Colonic mucosa (tissue), 4 donors: Measurements from ENCODE around the gene IGF1. TPM values are rescaled to one million over a fixed set of nuclear protein-coding genes. Genes with fewer than 3 reads are reported as not detected.

Source experiments
- DNase-seq: peaks from one replicate; pipeline ENCODE4 v3.0.0-alpha.2; 2020
- H3K27ac ChIP-seq: fragments of 200-600 bp; one replicate; pipeline ENCODE4 v1.8.0; 2021
- H3K27me3 ChIP-seq: fragments of 200-600 bp; one replicate; pipeline ENCODE4 v1.8.0; 2021
- H3K36me3 ChIP-seq: fragments of 200-600 bp; one replicate; pipeline ENCODE4 v1.8.0; 2021
- H3K4me1 ChIP-seq: fragments of 200-600 bp; one replicate; pipeline ENCODE4 v1.8.0; 2021; ENCODE audit warnings: mild to moderate bottlenecking
- H3K4me3 ChIP-seq: fragments of 200-600 bp; one replicate; pipeline ENCODE4 v1.8.0; 2021
- H3K9ac ChIP-seq, 2 donors: one replicate each; pipeline ENCODE4 v1.7.0; 2013; ENCODE audit warnings: control low read depth in 2 of 2, low read depth in 2 of 2, low read length in 2 of 2
- H3K9me3 ChIP-seq: fragments of 200-600 bp; one replicate; pipeline ENCODE4 v1.8.0; 2021
- intact Hi-C: fragments of 100-400 bp; cut with DNase I; formaldehyde crosslinking; loops from one replicate; pipeline ENCODE4 v1.14.1; 2022
- total RNA-seq, 2 donors: library from RNA; stranded (reverse); fragmentation: NEBNext Ultra II Directional in 1 of 2; extraction: Animal tissue kit (Norgen Biotek cat#: 25700) in 1 of 2; gene quantifications; one replicate each; pipeline ENCODE4 v1.2.1, GENCODE V29; 2021
- TF ChIP-seq, protein P1 (sequence below): fragments of 200-600 bp; IDR thresholded peaks from one replicate; pipeline ENCODE4 v1.8.0; 2022; ENCODE audit warnings: antibody characterized with exemption, mild to moderate bottlenecking
- donor health status: healthy.
- donor health status: DM: no; HTN: no; CAD: no.
- donor health status: DM: no; HTN: no; CAD: no.

IGF1 gene
- total RNA-seq, 2 donors from 2014 or later: 1.6 to 3.2 TPM

GRCh38 chr12:102462795-102463465 is 17.4 kb downstream of the IGF1 start:
- H3K36me3 ChIP-seq: no peaks in the 10 kb centered on the region
- no peak overlapping the region for H3K4me3 ChIP-seq
- no peak overlapping the region for H3K9ac ChIP-seq
- TF ChIP-seq, protein P1, sequence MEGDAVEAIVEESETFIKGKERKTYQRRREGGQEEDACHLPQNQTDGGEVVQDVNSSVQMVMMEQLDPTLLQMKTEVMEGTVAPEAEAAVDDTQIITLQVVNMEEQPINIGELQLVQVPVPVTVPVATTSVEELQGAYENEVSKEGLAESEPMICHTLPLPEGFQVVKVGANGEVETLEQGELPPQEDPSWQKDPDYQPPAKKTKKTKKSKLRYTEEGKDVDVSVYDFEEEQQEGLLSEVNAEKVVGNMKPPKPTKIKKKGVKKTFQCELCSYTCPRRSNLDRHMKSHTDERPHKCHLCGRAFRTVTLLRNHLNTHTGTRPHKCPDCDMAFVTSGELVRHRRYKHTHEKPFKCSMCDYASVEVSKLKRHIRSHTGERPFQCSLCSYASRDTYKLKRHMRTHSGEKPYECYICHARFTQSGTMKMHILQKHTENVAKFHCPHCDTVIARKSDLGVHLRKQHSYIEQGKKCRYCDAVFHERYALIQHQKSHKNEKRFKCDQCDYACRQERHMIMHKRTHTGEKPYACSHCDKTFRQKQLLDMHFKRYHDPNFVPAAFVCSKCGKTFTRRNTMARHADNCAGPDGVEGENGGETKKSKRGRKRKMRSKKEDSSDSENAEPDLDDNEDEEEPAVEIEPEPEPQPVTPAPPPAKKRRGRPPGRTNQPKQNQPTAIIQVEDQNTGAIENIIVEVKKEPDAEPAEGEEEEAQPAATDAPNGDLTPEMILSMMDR: no peak
- DNase-seq: no peak
- H3K27me3 ChIP-seq: no peaks in the 10 kb centered on the region
- H3K9me3 ChIP-seq: no peaks in the 10 kb centered on the region
- H3K27ac ChIP-seq: no peak overlapping the region
- intact Hi-C loops: no loop called here
- no peaks in the 10 kb centered on the region for H3K4me1 ChIP-seq

GRCh38 chr12:102462386-102462785 is 18.0 kb downstream of the IGF1 start:
- H3K27me3 ChIP-seq: no peaks in the 10 kb centered on the region
- H3K9me3 ChIP-seq: no peaks in the 10 kb centered on the region
- no peaks in the 10 kb centered on the region for H3K36me3 ChIP-seq
- no peak for DNase-seq
- no peak overlapping the region for H3K9ac ChIP-seq
- H3K4me1 ChIP-seq: no peaks in the 10 kb centered on the region
- TF ChIP-seq, protein P1: no peak
- intact Hi-C loops: no loop called here
- H3K27ac ChIP-seq: no peak overlapping the region
- H3K4me3 ChIP-seq: no peak overlapping the region

DNA sequence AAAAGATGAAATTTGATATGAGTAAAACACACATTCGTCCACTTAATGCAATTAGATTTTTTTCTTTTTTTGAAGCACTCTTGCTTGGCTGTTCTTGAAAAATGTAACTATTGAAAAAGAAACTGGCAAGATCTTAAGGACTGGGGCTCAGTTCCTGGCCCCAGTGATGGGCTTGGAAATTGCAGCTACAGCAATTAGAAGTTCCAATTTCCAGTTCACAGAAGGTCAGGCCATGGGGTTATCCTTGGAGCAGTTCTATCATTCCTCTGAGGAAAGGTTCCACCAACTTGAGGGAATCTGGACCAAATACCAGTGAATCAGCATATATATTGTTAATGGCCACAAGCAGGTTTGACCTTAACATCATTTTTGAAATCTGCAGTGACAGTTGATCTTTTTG is 18.9 kb downstream of the IGF1 start:
- Histone ChIP-seq H3K9me3 (no peaks in the 10 kb centered on the region), H3K4me3 (no peak overlapping the region), H3K4me1 (no peaks in the 10 kb centered on the region), H3K27me3 (no peaks in the 10 kb centered on the region), H3K27ac (no peak overlapping the region), H3K9ac (no peak overlapping the region), H3K36me3 (no peaks in the 10 kb centered on the region)
- TF ChIP-seq, protein P1: no peak
- intact Hi-C loops: no loop called here
- no peak for DNase-seq

GRCh38 chr12:102459314-102459713 is 21.0 kb downstream of the IGF1 start:
- intact Hi-C loops: no loop called here
- Histone ChIP-seq H3K4me1 (no peaks in the 10 kb centered on the region), H3K9me3 (no peaks in the 10 kb centered on the region), H3K9ac (no peak overlapping the region), H3K27me3 (no peaks in the 10 kb centered on the region), H3K4me3 (no peak overlapping the region), H3K36me3 (no peaks in the 10 kb centered on the region), H3K27ac (no peak overlapping the region)
- no peak for DNase-seq
- TF ChIP-seq, protein P1: no peak

GRCh38 chr12:102454808-102455760 is 25.3 kb downstream of the IGF1 start:
- TF ChIP-seq, protein P1: no peak
- H3K4me3 ChIP-seq: no peak overlapping the region
- DNase-seq: no peak
- H3K9me3 ChIP-seq: no peaks in the 10 kb centered on the region
- H3K27ac ChIP-seq: no peak overlapping the region
- no peaks in the 10 kb centered on the region for H3K27me3 ChIP-seq
- intact Hi-C loops: no loop called here
- H3K9ac ChIP-seq: no peak overlapping the region
- no peaks in the 10 kb centered on the region for H3K4me1 ChIP-seq
- H3K36me3 ChIP-seq: no peaks in the 10 kb centered on the region
